GM19023 (cell line): ENCODE results near the gene CHIA.

ENCODE experiments used
- ATAC-seq: cut with Tn5 transposase; IDR thresholded peaks from one replicate; pipeline ENCODE4 v1.9.1; 2021; ENCODE audit warnings: mild to moderate bottlenecking, moderate library complexity; ENCODE audit not compliant: unreplicated experiment

The CHIA gene

GRCh38 chr1:111290630-111291029 lies at the start of gene CHIA:
Gene CHIA, plus strand, starts transcription at chr1:111290851. Its CDS starts 19,617 bp downstream, at chr1:111310468.
- ATAC-seq, result no peak

- no peak for ATAC-seq
These were observed 48.9 kb upstream of the CHIA start for GRCh38 chr1:111241797-111242196.

GRCh38 chr1:111242805-111243523 lies 47.7 kb upstream of the CHIA start:
- no peak for ATAC-seq

- no peak for ATAC-seq
These were observed 43.4 kb upstream of the CHIA start for GRCh38 chr1:111247125-111247838.

- no peak for ATAC-seq
These were observed 40.7 kb upstream of the CHIA start for GRCh38 chr1:111249960-111250359.

- no peak for ATAC-seq
These were observed 39.1 kb upstream of the CHIA start for GRCh38 chr1:111251570-111251969.

- ATAC-seq, result no peak
These were observed 37.9 kb upstream of the CHIA start for GRCh38 chr1:111252786-111253185.

GRCh38 chr1:111253876-111254275 lies 36.8 kb upstream of the CHIA start:
- ATAC-seq, result no peak

GRCh38 chr1:111256988-111257658 lies 33.5 kb upstream of the CHIA start:
- no peak for ATAC-seq

- ATAC-seq, result no peak
These were observed 22.7 kb upstream of the CHIA start for GRCh38 chr1:111267801-111268508.

GRCh38 chr1:111269825-111270406 lies 20.7 kb upstream of the CHIA start:
- no peak for ATAC-seq

- no peak for ATAC-seq
These were observed 19.7 kb upstream of the CHIA start for GRCh38 chr1:111270771-111271463.

- no peak for ATAC-seq
These were observed 19.2 kb upstream of the CHIA start for GRCh38 chr1:111271464-111271801.

GRCh38 chr1:111272081-111272480 lies 18.6 kb upstream of the CHIA start:
- ATAC-seq, result no peak

GRCh38 chr1:111274653-111275052 lies 16.0 kb upstream of the CHIA start:
- no peak for ATAC-seq

GRCh38 chr1:111275079-111275478 lies 15.6 kb upstream of the CHIA start:
- no peak for ATAC-seq

GRCh38 chr1:111275780-111276433 lies 14.7 kb upstream of the CHIA start:
- ATAC-seq, result no peak

- ATAC-seq, result no peak
These were observed 11.5 kb upstream of the CHIA start for GRCh38 chr1:111279144-111279543.

- ATAC-seq, result no peak
These were observed 10.4 kb upstream of the CHIA start for GRCh38 chr1:111280267-111280666.

- no peak for ATAC-seq
These were observed 9.2 kb upstream of the CHIA start for GRCh38 chr1:111281411-111281810.
